ENCODE measurements around the gene PPP2R3C.
"Not testable (repeated sequence)": the region's sequence is repeated elsewhere in the genome, so short reads cannot be mapped to it uniquely, and the experiment has no call there.

DNA sequence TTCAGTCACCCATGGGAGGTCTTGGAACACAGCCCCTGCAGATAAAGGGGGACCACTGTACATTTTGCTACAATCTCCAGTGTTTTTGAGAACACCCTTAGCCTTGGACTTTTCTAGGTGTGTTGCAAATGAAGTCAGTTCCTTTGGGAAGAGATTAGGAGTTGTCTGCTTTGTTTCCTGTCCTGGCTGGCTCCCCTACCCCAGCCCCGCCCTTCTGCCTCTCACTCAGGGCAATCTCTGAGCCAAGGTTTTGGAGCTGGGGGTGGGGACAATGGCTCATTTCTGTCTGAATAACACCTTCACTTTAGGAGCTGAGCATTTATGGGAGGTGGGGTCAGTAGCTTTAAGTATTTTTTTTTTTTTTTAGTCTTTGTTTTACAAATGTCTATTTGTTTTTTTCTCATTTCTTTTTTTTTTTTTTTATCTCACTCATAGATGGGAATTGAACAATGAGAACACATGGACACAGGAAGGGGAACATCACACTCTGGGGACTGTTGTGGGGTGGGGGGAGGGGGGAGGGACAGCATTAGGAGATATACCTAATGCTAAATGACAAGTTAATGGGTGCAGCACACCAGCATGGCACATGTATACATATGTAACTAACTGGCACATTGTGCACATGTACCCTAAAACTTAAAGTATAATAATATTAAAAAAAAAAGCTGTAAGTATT is 60.5 kb downstream of the PPP2R3C start:
- TF ChIP-seq, protein P1, sequence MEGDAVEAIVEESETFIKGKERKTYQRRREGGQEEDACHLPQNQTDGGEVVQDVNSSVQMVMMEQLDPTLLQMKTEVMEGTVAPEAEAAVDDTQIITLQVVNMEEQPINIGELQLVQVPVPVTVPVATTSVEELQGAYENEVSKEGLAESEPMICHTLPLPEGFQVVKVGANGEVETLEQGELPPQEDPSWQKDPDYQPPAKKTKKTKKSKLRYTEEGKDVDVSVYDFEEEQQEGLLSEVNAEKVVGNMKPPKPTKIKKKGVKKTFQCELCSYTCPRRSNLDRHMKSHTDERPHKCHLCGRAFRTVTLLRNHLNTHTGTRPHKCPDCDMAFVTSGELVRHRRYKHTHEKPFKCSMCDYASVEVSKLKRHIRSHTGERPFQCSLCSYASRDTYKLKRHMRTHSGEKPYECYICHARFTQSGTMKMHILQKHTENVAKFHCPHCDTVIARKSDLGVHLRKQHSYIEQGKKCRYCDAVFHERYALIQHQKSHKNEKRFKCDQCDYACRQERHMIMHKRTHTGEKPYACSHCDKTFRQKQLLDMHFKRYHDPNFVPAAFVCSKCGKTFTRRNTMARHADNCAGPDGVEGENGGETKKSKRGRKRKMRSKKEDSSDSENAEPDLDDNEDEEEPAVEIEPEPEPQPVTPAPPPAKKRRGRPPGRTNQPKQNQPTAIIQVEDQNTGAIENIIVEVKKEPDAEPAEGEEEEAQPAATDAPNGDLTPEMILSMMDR (IDR thresholded peaks at IDR 0.05): not testable (repeated sequence)
- TF ChIP-seq TCF7L2 (IDR thresholded peaks at IDR 0.05; ENCODE audit: low read depth, low read length): not testable (repeated sequence)

All from Panc1 (cell line).